C4-2B (cell line): ENCODE measurements around the gene CEACAM5.

Experiments
- H3K27ac ChIP-seq: fragments of 450-650 bp; 2 replicates; pipeline ENCODE4 v1.5.1; 2017
- ZFX ChIP-seq: fragments of 450-650 bp; IDR thresholded peaks from 2 replicates; pipeline ENCODE4 v1.6.1; 2017
- TF ChIP-seq, protein P1 (sequence below): fragments of 450-650 bp; conservative IDR thresholded peaks from 2 replicates; pipeline ENCODE4 v1.5.1; 2017; ENCODE audit warnings: mild to moderate bottlenecking

CEACAM5 gene

DNA sequence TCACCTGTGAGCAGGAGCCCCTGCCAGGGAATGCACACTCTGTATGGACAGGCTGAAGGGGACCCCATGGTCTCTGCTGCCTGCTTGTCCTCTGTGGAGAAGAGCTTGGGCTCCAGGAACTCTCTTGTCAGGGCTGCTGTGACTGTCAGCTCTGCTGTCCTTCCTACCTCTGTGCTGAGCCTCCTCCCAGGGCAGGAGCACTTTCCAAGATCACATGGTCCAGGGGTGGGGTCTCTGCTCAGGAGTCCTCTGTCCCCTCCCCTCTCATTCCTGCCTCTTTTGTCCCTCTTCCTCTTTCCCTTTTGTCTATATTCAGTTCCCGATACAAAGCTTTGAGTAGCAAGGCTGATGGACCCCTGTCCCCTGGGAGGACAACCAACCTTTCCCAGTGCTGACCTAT is 20.3 kb upstream of the CEACAM5 start, which contains the start of gene CEACAM7:
Gene CEACAM7, minus strand, starts transcription at position 173 of the 400 bp plus-strand sequence. Its CDS starts 105 bp downstream, at position 68.
- TF ChIP-seq, protein P1, sequence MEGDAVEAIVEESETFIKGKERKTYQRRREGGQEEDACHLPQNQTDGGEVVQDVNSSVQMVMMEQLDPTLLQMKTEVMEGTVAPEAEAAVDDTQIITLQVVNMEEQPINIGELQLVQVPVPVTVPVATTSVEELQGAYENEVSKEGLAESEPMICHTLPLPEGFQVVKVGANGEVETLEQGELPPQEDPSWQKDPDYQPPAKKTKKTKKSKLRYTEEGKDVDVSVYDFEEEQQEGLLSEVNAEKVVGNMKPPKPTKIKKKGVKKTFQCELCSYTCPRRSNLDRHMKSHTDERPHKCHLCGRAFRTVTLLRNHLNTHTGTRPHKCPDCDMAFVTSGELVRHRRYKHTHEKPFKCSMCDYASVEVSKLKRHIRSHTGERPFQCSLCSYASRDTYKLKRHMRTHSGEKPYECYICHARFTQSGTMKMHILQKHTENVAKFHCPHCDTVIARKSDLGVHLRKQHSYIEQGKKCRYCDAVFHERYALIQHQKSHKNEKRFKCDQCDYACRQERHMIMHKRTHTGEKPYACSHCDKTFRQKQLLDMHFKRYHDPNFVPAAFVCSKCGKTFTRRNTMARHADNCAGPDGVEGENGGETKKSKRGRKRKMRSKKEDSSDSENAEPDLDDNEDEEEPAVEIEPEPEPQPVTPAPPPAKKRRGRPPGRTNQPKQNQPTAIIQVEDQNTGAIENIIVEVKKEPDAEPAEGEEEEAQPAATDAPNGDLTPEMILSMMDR: no peak
- no peak for TF ChIP-seq ZFX
- H3K27ac ChIP-seq: no peak within 1 kb of the TSS

DNA sequence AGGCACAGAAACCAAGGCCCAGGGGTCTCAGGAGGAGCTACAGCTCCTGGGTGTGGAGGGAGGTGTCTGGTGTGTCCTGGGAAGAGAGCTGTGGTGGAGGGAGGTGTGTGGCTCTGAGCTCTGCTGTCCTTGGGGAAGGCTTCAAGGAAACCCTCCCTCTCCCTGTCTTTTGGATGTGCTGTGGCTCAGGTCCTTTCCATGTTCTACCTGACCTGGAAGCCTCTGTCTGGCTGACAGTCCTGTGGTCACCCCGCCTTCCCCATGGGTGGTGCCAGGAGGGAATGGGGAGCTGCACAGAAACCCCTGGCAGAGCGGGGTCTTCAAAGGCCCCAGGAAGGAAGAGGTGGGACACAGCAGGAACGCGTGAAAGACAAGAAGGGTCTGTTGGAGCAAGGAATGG is 19.7 kb upstream of the CEACAM5 start:
- H3K27ac ChIP-seq: no peak overlapping the region
- TF ChIP-seq, protein P1: no peak
- TF ChIP-seq ZFX: no peak

DNA sequence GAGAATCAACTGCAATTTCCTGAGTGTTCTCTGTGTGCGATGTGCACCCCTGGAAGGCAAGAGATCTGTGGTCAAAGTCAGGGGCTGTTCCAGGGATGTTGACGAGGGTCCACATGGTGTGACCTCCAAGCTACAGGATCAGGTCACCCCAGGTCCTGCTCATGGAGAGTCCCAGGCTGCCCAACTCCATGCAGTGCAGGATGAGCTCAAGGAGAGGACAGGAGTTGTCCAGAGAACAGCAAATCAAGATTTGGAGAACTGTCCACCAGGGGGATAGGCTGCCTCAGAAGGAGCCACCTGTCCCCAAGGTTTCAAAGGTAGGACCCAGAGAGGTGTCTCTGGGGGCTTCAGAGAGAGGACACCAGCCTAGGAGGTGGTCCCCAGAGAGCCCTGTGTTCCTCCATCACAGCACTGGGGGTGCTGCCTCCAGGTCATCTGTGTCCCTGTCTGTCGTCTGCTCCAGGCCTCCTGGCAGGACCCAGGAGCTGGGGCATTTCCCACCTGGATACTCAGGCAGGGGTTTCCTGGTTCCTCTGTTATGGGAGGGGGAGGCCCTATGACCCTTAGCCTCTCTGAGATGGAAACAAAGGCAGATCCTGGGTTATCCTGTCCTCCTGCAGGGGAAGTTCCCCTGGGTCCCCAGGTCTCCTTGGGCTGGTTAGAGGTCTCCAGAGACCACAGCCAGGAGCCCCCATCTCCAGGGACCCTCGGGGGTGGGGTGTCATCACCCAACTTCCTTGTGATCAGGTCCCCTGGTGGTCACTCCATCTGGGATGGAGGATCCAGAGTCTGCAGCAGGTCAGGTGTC is 18.2 kb upstream of the CEACAM5 start:
- TF ChIP-seq, protein P1: no peak
- no peak for TF ChIP-seq ZFX
- H3K27ac ChIP-seq: no peak overlapping the region

DNA sequence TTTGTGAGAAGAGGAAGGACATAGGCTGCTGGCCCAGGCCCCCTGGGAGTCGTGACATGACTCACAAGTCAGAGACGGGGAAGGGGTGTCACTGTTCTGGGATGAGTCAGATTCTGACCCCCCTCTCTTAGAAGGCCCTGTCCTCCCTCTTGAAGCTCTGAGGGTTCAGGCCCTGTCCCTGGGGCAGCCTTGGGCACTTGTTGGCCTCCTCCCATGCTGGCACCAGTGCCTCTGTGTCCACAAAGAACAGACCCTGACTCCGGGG is 17.7 kb upstream of the CEACAM5 start:
- no peak overlapping the region for H3K27ac ChIP-seq

DNA sequence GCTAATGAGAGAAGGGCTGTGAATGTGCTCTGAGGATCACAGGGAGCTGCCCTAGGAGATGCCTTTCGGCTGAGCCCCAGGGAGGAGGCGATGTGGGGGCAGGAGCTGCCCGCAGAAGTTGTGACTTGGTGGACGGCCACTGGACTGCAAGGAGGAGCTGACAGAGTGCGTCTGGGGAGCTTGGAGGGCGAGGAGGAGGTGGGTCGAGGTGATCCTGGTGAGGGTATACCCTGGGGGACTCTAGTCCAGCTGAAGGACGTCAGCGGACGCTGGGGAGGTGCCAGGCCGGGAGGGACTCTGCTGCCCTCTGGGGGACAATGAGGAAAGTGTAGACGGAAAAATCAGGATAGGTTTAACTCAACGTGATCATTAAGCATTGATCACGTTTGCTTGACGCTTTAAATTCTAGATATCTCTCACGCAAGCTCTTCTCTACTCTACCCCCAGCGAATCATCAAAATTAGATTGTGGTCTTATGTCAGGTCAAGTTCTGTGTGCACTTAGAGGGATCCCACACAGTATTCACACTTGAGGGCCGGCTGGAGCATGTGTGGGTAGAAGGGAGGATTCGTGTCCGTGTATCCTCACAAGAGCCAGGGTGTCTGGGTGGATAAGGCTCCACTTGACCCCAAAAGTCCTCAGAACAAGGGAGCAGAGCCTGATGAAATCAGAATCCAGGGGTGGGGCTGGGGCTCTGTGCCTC is 17.0 kb upstream of the CEACAM5 start:
- H3K27ac ChIP-seq: no peak overlapping the region
- no peak for TF ChIP-seq ZFX
- TF ChIP-seq, protein P1: peak; percentile 71

More for the DNA sequence above, 17.7 kb upstream of the CEACAM5 start:
- TF ChIP-seq ZFX: no peak
- TF ChIP-seq, protein P1: no peak

DNA sequence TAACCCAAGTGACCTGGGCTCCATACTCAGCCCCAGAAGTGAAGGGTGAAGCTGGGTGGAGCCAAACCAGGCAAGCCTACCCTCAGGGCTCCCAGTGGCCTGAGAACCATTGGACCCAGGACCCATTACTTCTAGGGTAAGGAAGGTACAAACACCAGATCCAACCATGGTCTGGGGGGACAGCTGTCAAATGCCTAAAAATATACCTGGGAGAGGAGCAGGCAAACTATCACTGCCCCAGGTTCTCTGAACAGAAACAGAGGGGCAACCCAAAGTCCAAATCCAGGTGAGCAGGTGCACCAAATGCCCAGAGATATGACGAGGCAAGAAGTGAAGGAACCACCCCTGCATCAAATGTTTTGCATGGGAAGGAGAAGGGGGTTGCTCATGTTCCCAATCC is 14.2 kb upstream of the CEACAM5 start:
- no peak for TF ChIP-seq ZFX
- TF ChIP-seq, protein P1: no peak
- no peak overlapping the region for H3K27ac ChIP-seq

DNA sequence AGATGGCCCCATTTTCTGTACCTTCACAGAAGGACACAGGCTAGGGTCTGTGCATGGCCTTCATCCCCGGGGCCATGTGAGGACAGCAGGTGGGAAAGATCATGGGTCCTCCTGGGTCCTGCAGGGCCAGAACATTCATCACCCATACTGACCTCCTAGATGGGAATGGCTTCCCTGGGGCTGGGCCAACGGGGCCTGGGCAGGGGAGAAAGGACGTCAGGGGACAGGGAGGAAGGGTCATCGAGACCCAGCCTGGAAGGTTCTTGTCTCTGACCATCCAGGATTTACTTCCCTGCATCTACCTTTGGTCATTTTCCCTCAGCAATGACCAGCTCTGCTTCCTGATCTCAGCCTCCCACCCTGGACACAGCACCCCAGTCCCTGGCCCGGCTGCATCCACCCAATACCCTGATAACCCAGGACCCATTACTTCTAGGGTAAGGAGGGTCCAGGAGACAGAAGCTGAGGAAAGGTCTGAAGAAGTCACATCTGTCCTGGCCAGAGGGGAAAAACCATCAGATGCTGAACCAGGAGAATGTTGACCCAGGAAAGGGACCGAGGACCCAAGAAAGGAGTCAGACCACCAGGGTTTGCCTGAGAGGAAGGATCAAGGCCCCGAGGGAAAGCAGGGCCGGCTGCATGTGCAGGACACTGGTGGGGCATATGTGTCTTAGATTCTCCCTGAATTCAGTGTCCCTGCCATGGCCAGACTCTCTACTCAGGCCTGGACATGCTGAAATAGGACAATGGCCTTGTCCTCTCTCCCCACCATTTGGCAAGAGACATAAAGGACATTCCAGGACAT is 13.4 kb upstream of the CEACAM5 start:
- no peak overlapping the region for H3K27ac ChIP-seq
- TF ChIP-seq, protein P1: no peak
- TF ChIP-seq ZFX: no peak
